GM23338 (cell line): Measurements from ENCODE around the gene MBD6. TPM values are rescaled to one million over a fixed set of nuclear protein-coding genes. Genes with fewer than 3 reads are reported as not detected.

Experiments used
- ATAC-seq: fragments of 200-7000 bp; cut with Tn5 transposase; 3 replicates; pipeline ENCODE4 v1.9.1; 2020
- DNase-seq: peaks from one replicate; pipeline ENCODE4 v3.0.0-alpha.2; 2015; ENCODE audit warnings: low spot score
- H2AFZ ChIP-seq: fragments of 200-600 bp; sonication (generic); 2 replicates; pipeline ENCODE4 v1.8.0; 2016; ENCODE audit warnings: antibody characterized with exemption, mild to moderate bottlenecking, moderate library complexity
- H3F3A ChIP-seq: fragments of 200-600 bp; sonication (generic); replicated peaks from 2 replicates; pipeline ENCODE4 v1.8.0; 2017; ENCODE audit warnings: antibody characterized with exemption, mixed run types, low read depth
- H3K27ac ChIP-seq: fragments of 200-600 bp; sonication (generic); 2 replicates; pipeline ENCODE4 v1.6.1; 2016; ENCODE audit warnings: low read depth
- H3K27me3 ChIP-seq: fragments of 200-600 bp; sonication (generic); 2 replicates; pipeline ENCODE4 v1.8.0; 2016; ENCODE audit warnings: mild to moderate bottlenecking, mixed run types, moderate library complexity; ENCODE audit not compliant: insufficient read depth
- H3K36me3 ChIP-seq: fragments of 200-600 bp; sonication (generic); 2 replicates; pipeline ENCODE4 v1.8.0; 2016; ENCODE audit warnings: mild to moderate bottlenecking; ENCODE audit not compliant: insufficient read depth
- H3K4me1 ChIP-seq: fragments of 200-600 bp; sonication (generic); 2 replicates; pipeline ENCODE4 v1.8.0; 2016; ENCODE audit warnings: mild to moderate bottlenecking, moderate library complexity; ENCODE audit not compliant: insufficient read depth
- H3K4me2 ChIP-seq: fragments of 200-600 bp; sonication (generic); 2 replicates; pipeline ENCODE4 v1.7.1; 2017; ENCODE audit warnings: mixed run types
- H3K4me3 ChIP-seq: fragments of 200-600 bp; sonication (generic); 2 replicates; pipeline ENCODE4 v1.6.1; 2016; ENCODE audit warnings: mixed run types
- H3K79me2 ChIP-seq: fragments of 200-600 bp; sonication (generic); replicated peaks from 2 replicates; pipeline ENCODE4 v1.8.0; 2017; ENCODE audit warnings: mild to moderate bottlenecking; ENCODE audit not compliant: insufficient read depth
- H3K9me2 ChIP-seq: fragments of 200-600 bp; sonication (generic); 2 replicates; pipeline ENCODE4 v1.8.0; 2017; ENCODE audit not compliant: insufficient read depth
- H4K20me1 ChIP-seq: fragments of 200-600 bp; sonication (generic); replicated peaks from 2 replicates; pipeline ENCODE4 v1.8.0; 2017; ENCODE audit warnings: mild to moderate bottlenecking; ENCODE audit not compliant: insufficient read depth
- H3K27ac Mint-ChIP-seq: 2 replicates; pipeline ENCODE4 v1.8.0; 2020; ENCODE audit warnings: inconsistent platforms, mild to moderate bottlenecking, moderate library complexity, mixed read lengths
- H3K27me3 Mint-ChIP-seq: 3 replicates; pipeline ENCODE4 v1.8.0; 2022; ENCODE audit warnings: low read depth, mild to moderate bottlenecking, moderate library complexity, mixed read lengths, inconsistent platforms; ENCODE audit not compliant: insufficient read depth, poor library complexity
- H3K36me3 Mint-ChIP-seq: 3 replicates; pipeline ENCODE4 v1.8.0; 2021; ENCODE audit warnings: low read depth, mild to moderate bottlenecking, inconsistent platforms, moderate library complexity, mixed read lengths
- H3K4me1 Mint-ChIP-seq: 3 replicates; pipeline ENCODE4 v1.8.0; 2020; ENCODE audit warnings: mild to moderate bottlenecking, inconsistent platforms, mixed read lengths
- H3K4me3 Mint-ChIP-seq: 3 replicates; pipeline ENCODE4 v1.8.0; 2021; ENCODE audit warnings: moderate library complexity, mild to moderate bottlenecking, inconsistent platforms, mixed read lengths
- H3K9me3 Mint-ChIP-seq: 3 replicates; pipeline ENCODE4 v1.8.0; 2020; ENCODE audit warnings: moderate library complexity, mild to moderate bottlenecking, inconsistent platforms, mixed read lengths
- EZH2 ChIP-seq: fragments of 200-600 bp; sonication (generic); IDR thresholded peaks from one replicate; pipeline ENCODE4 v1.8.0; 2017; ENCODE audit warnings: antibody characterized with exemption, mild to moderate bottlenecking, low read depth; ENCODE audit not compliant: unreplicated experiment
- JUNB ChIP-seq: IDR thresholded peaks from one replicate; pipeline ENCODE4 v1.6.1; 2016; ENCODE audit warnings: antibody characterized with exemption; ENCODE audit not compliant: unreplicated experiment
- ZNF331 ChIP-seq: fragments of 250-450 bp; sonication (Bioruptor Pico); IDR thresholded peaks from 2 replicates; pipeline ENCODE4 v1.5.0; 2020; ENCODE audit warnings: low read depth, mild to moderate bottlenecking, moderate library complexity
- polyA plus RNA-seq: library from polyadenylated mRNA; unstranded; fragments of >200 nt; fragmentation: Nextera tagmentation; extraction: Ambion mirVana; gene quantifications from 2 replicates; pipeline ENCODE4 v1.2.1, GENCODE V29; 2016
- total RNA-seq: library from RNA; depleted of rRNA; stranded (reverse); fragments of >200 nt; shearing (Covaris generic); gene quantifications from 2 replicates; pipeline ENCODE4 v1.2.3, GENCODE V29; 2014
- TF ChIP-seq, protein P1 (sequence below): IDR thresholded peaks from 2 replicates; pipeline ENCODE4 v1.6.1; 2016; ENCODE audit warnings: antibody characterized with exemption
- TF ChIP-seq, protein P2 (sequence below): IDR thresholded peaks from one replicate; pipeline ENCODE4 v1.6.1; 2018; ENCODE audit warnings: antibody characterized with exemption; ENCODE audit not compliant: unreplicated experiment
- TF ChIP-seq, protein P3 (sequence below): fragments of 250-450 bp; sonication (Bioruptor Pico); IDR thresholded peaks from 2 replicates; pipeline ENCODE4 v1.5.0; 2020; ENCODE audit warnings: mild to moderate bottlenecking, moderate library complexity

MBD6 gene
- total and polyA plus RNA-seq, 2 experiments from 2014 or later, result 12.5 to 17.1 TPM

DNA sequence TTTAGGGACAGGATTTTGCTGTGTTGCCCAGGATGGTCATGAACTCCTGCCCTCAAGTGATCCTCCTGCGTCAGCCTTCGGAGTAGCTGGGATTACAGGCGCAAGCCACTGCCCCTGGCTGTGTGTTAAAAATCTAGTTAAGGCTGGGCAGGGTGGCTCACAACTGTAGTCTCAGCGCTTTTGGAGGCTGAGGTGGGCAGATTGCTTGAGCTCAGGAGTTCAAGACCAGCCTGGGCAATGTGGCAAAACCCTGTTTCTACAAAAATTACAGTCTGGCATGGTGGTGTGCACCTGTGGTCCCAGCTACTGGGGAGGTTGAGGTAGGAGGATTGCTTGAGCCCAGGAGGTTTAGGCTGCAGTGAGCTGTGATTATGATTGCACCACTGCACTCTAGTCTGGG lies 11.5 kb upstream of the MBD6 start (continued):
- TF ChIP-seq, protein P1, sequence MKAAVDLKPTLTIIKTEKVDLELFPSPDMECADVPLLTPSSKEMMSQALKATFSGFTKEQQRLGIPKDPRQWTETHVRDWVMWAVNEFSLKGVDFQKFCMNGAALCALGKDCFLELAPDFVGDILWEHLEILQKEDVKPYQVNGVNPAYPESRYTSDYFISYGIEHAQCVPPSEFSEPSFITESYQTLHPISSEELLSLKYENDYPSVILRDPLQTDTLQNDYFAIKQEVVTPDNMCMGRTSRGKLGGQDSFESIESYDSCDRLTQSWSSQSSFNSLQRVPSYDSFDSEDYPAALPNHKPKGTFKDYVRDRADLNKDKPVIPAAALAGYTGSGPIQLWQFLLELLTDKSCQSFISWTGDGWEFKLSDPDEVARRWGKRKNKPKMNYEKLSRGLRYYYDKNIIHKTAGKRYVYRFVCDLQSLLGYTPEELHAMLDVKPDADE, result no peak
- no peak for TF ChIP-seq JUNB

DNA sequence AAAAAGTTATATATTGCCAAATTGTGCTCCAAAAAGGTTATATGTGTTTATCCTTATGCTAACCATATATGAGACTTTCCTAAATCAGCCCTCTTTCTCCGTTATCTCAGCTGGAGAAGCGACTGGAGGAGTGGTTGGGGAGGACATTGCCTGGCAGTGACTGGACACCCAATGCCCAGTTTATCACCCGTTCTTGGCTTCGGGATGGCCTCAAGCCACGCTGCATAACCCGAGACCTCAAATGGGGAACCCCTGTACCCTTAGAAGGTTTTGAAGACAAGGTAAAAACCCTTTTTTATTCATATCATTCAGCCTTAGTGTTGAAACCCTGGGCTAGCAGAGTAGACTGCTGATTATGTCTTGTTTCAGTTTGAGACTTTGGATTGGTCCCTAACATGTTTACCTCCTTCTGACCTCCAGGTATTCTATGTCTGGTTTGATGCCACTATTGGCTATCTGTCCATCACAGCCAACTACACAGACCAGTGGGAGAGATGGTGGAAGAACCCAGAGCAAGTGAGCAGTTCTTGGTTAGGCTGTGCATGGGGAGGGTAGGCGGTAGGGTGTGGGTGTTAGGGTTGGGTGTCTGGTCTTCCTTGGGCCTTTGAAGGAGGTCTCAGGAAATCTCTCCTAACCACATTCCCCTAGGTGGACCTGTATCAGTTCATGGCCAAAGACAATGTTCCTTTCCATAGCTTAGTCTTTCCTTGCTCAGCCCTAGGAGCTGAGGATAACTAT lies 10.9 kb upstream of the MBD6 start:
- Histone ChIP-seq H3K27me3 (no peaks in the 10 kb centered on the region), H3K79me2 (peaks cover 14% of the 10 kb centered on the region; the same call in 1 of the 2 replicates), H4K20me1 (peaks cover 29% of the 10 kb centered on the region), H2AFZ (no peak overlapping the region), H3K4me2 (no peak overlapping the region), H3K27ac (no peak overlapping the region), H3K4me1 (no peaks in the 10 kb centered on the region), H3K9me2 (no peaks in the 10 kb centered on the region), H3F3A (peaks cover 48% of the 10 kb centered on the region), H3K4me3 (no peak overlapping the region), H3K36me3 (peaks cover 83% of the 10 kb centered on the region)
- no peak for ATAC-seq
- DNase-seq, result no peak
- no peak overlapping the region for H3K27ac Mint-ChIP-seq
- H3K36me3 Mint-ChIP-seq, result peaks cover 86% of the 10 kb centered on the region
- peaks cover 2% of the 10 kb centered on the region; the same call in 2 of the 3 replicates for H3K9me3 Mint-ChIP-seq
- TF ChIP-seq, protein P2, sequence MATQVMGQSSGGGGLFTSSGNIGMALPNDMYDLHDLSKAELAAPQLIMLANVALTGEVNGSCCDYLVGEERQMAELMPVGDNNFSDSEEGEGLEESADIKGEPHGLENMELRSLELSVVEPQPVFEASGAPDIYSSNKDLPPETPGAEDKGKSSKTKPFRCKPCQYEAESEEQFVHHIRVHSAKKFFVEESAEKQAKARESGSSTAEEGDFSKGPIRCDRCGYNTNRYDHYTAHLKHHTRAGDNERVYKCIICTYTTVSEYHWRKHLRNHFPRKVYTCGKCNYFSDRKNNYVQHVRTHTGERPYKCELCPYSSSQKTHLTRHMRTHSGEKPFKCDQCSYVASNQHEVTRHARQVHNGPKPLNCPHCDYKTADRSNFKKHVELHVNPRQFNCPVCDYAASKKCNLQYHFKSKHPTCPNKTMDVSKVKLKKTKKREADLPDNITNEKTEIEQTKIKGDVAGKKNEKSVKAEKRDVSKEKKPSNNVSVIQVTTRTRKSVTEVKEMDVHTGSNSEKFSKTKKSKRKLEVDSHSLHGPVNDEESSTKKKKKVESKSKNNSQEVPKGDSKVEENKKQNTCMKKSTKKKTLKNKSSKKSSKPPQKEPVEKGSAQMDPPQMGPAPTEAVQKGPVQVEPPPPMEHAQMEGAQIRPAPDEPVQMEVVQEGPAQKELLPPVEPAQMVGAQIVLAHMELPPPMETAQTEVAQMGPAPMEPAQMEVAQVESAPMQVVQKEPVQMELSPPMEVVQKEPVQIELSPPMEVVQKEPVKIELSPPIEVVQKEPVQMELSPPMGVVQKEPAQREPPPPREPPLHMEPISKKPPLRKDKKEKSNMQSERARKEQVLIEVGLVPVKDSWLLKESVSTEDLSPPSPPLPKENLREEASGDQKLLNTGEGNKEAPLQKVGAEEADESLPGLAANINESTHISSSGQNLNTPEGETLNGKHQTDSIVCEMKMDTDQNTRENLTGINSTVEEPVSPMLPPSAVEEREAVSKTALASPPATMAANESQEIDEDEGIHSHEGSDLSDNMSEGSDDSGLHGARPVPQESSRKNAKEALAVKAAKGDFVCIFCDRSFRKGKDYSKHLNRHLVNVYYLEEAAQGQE, result no peak
- no peak for TF ChIP-seq ZNF331 (CRISPR knock-in tag)
- TF ChIP-seq JUNB, result no peak
- no peak for TF ChIP-seq EZH2
- TF ChIP-seq, protein P3, sequence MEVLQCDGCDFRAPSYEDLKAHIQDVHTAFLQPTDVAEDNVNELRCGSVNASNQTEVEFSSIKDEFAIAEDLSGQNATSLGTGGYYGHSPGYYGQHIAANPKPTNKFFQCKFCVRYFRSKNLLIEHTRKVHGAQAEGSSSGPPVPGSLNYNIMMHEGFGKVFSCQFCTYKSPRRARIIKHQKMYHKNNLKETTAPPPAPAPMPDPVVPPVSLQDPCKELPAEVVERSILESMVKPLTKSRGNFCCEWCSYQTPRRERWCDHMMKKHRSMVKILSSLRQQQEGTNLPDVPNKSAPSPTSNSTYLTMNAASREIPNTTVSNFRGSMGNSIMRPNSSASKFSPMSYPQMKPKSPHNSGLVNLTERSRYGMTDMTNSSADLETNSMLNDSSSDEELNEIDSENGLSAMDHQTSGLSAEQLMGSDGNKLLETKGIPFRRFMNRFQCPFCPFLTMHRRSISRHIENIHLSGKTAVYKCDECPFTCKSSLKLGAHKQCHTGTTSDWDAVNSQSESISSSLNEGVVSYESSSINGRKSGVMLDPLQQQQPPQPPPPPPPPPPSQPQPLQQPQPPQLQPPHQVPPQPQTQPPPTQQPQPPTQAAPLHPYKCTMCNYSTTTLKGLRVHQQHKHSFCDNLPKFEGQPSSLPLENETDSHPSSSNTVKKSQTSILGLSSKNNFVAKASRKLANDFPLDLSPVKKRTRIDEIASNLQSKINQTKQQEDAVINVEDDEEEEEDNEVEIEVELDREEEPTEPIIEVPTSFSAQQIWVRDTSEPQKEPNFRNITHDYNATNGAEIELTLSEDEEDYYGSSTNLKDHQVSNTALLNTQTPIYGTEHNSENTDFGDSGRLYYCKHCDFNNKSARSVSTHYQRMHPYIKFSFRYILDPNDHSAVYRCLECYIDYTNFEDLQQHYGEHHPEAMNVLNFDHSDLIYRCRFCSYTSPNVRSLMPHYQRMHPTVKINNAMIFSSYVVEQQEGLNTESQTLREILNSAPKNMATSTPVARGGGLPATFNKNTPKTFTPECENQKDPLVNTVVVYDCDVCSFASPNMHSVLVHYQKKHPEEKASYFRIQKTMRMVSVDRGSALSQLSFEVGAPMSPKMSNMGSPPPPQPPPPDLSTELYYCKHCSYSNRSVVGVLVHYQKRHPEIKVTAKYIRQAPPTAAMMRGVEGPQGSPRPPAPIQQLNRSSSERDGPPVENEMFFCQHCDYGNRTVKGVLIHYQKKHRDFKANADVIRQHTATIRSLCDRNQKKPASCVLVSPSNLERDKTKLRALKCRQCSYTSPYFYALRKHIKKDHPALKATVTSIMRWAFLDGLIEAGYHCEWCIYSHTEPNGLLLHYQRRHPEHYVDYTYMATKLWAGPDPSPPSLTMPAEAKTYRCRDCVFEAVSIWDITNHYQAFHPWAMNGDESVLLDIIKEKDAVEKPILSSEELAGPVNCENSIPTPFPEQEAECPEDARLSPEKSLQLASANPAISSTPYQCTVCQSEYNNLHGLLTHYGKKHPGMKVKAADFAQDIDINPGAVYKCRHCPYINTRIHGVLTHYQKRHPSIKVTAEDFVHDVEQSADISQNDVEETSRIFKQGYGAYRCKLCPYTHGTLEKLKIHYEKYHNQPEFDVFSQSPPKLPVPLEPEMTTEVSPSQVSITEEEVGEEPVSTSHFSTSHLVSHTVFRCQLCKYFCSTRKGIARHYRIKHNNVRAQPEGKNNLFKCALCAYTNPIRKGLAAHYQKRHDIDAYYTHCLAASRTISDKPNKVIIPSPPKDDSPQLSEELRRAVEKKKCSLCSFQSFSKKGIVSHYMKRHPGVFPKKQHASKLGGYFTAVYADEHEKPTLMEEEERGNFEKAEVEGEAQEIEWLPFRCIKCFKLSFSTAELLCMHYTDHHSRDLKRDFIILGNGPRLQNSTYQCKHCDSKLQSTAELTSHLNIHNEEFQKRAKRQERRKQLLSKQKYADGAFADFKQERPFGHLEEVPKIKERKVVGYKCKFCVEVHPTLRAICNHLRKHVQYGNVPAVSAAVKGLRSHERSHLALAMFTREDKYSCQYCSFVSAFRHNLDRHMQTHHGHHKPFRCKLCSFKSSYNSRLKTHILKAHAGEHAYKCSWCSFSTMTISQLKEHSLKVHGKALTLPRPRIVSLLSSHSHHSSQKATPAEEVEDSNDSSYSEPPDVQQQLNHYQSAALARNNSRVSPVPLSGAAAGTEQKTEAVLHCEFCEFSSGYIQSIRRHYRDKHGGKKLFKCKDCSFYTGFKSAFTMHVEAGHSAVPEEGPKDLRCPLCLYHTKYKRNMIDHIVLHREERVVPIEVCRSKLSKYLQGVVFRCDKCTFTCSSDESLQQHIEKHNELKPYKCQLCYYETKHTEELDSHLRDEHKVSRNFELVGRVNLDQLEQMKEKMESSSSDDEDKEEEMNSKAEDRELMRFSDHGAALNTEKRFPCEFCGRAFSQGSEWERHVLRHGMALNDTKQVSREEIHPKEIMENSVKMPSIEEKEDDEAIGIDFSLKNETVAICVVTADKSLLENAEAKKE (CRISPR knock-in tag), result no peak
- H3K27me3 Mint-ChIP-seq, result peaks cover 23% of the 10 kb centered on the region
- H3K4me3 Mint-ChIP-seq, result no peak overlapping the region; the same call in 2 of the 3 replicates
- peaks cover under 1% of the 10 kb centered on the region; the same call in 2 of the 3 replicates for H3K4me1 Mint-ChIP-seq
